HCT116 (cell line): Measurements from ENCODE around the gene DGKB. TPM values are rescaled to one million over a fixed set of nuclear protein-coding genes. Genes with fewer than 3 reads are reported as not detected.

Source experiments
- ATAC-seq: fragments of 200-7000 bp; cut with Tn5 transposase; 2 replicates; pipeline ENCODE4 v1.9.1; 2020; ENCODE audit warnings: mild to moderate bottlenecking, moderate library complexity
- BruUV-seq: library from RNA; stranded (reverse); fragments of 400-500 nt; replicated peaks from 2 replicates; lab custom pipeline; 2021; lab: Mats Ljungman, UMichigan
- CTCF ChIA-PET: fragments of 300-600 bp; sonication (Branson Sonifier 250); formaldehyde crosslinking; loops from one replicate; lab custom pipeline; 2021; ENCODE audit warnings: antibody characterized with exemption; lab: Charles Lee
- POLR2A ChIA-PET: fragments of 300-600, 350-600 bp; sonication (Branson Sonifier 250); formaldehyde crosslinking; loops from one replicate; lab custom pipeline; 2021; ENCODE audit warnings: antibody characterized with exemption; lab: Charles Lee
- RAD21 ChIA-PET, 2 experiments: fragments of 300-600 bp; sonication (Branson Sonifier 250); formaldehyde crosslinking; loops; one replicate each; lab custom pipeline; 2023; ENCODE audit warnings: low total read pairs in 2 of 2; ENCODE audit not compliant: uncharacterized antibody in 2 of 2, unreplicated experiment in 2 of 2, low non-redundant PET in 1 of 2; lab: Charles Lee
- DNase-seq: peaks from one replicate; pipeline ENCODE4 v3.0.0-alpha.2; 2010; ENCODE audit warnings: low read depth, low spot score
- H2AFZ ChIP-seq: fragments of 200-600 bp; shearing (Covaris generic), sonication (generic); 2 replicates; pipeline ENCODE4 v1.6.1; 2017; ENCODE audit warnings: low read depth, mixed run types, mixed read lengths, antibody characterized with exemption, low read length; ENCODE audit not compliant: poor library complexity, severe bottlenecking
- H3K27ac ChIP-seq: 2 replicates; pipeline ENCODE4 v1.5.1; 2012; ENCODE audit warnings: low read depth, low read length
- H3K27me3 ChIP-seq: fragments of 200-600 bp; sonication (generic); 2 replicates; pipeline ENCODE4 v1.6.1; 2016; ENCODE audit warnings: mixed run types, low read length, mixed read lengths; ENCODE audit not compliant: insufficient read depth
- H3K36me3 ChIP-seq, 2 experiments: fragments of 200-500 bp in 1 of 2; fragments of 200-600 bp in 1 of 2; sonication (Bioruptor generic) in 1 of 2; sonication (generic) in 1 of 2; 2 replicates each; pipeline versions ENCODE4 v1.5.1 to v1.6.1; 2014 to 2016; ENCODE audit warnings: low read length in 2 of 2, inconsistent platforms in 1 of 2, mixed read lengths in 1 of 2, mixed run types in 1 of 2; ENCODE audit not compliant: insufficient read depth in 2 of 2, control insufficient read depth in 1 of 2
- H3K4me1 ChIP-seq, 2 experiments: fragments of 200-600 bp in 1 of 2; sonication (generic) in 1 of 2; 2 replicates each; pipeline versions ENCODE4 v1.5.1 to v1.6.1; 2012 to 2017; ENCODE audit warnings: low read length in 2 of 2, inconsistent platforms in 1 of 2, mild to moderate bottlenecking in 1 of 2, mixed read lengths in 1 of 2, mixed run types in 1 of 2, moderate library complexity in 1 of 2; ENCODE audit not compliant: insufficient read depth in 2 of 2, control insufficient read depth in 1 of 2
- H3K4me2 ChIP-seq: fragments of 200-600 bp; sonication (generic); 2 replicates; pipeline ENCODE4 v1.6.1; 2017; ENCODE audit warnings: mixed run types, low read length, mixed read lengths
- H3K4me3 ChIP-seq, 2 experiments: fragments of 200-600 bp in 1 of 2; sonication (generic) in 1 of 2; replicated peaks in 1 of 2; 2 replicates each; pipeline ENCODE4 v1.5.1; 2011 to 2016; ENCODE audit warnings: low read length in 2 of 2, control low read depth in 1 of 2, low read depth in 1 of 2, mild to moderate bottlenecking in 1 of 2, mixed read lengths in 1 of 2, mixed run types in 1 of 2
- H3K79me2 ChIP-seq: fragments of 200-600 bp; sonication (generic); 2 replicates; pipeline ENCODE4 v1.6.1; 2017; ENCODE audit warnings: mild to moderate bottlenecking, mixed run types, low read length, moderate library complexity, mixed read lengths; ENCODE audit not compliant: insufficient read depth
- H3K9ac ChIP-seq: fragments of 200-600 bp; sonication (generic); 2 replicates; pipeline ENCODE4 v1.6.1; 2016; ENCODE audit warnings: low read length, mixed read lengths
- H3K9me2 ChIP-seq: fragments of 200-600 bp; sonication (generic), shearing (Covaris generic); 2 replicates; pipeline ENCODE4 v1.6.1; 2017; ENCODE audit warnings: mixed run types, mild to moderate bottlenecking, moderate library complexity; ENCODE audit not compliant: insufficient read depth
- H3K9me3 ChIP-seq, 2 experiments: fragments of 200-500 bp in 1 of 2; fragments of 200-600 bp in 1 of 2; sonication (Bioruptor generic) in 1 of 2; sonication (generic) in 1 of 2; 2 replicates each; pipeline ENCODE4 v1.6.1; 2014 to 2017; ENCODE audit warnings: low read length in 2 of 2, mixed read lengths in 2 of 2, inconsistent platforms in 1 of 2, low read depth in 1 of 2, mild to moderate bottlenecking in 1 of 2, mixed run types in 1 of 2, moderate library complexity in 1 of 2; ENCODE audit not compliant: control insufficient read depth in 1 of 2, insufficient read depth in 1 of 2
- H4K20me1 ChIP-seq: fragments of 200-600 bp; sonication (generic), shearing (Covaris generic); 2 replicates; pipeline ENCODE4 v1.6.1; 2017; ENCODE audit warnings: mixed run types, mild to moderate bottlenecking, moderate library complexity; ENCODE audit not compliant: insufficient read depth
- ATF3 ChIP-seq: IDR thresholded peaks from 2 replicates; pipeline ENCODE4 v1.6.1; 2012
- CBX3 ChIP-seq: IDR thresholded peaks from 2 replicates; pipeline ENCODE4 v1.6.1; 2012; ENCODE audit warnings: low read depth
- CTCF ChIP-seq, 3 experiments: fragments of 200-600 bp in 1 of 3; sonication (generic) in 1 of 3; IDR thresholded peaks in 2 of 3; conservative IDR thresholded peaks in 1 of 3; 2 replicates each; pipeline ENCODE4 v1.5.1; 2012 to 2017; ENCODE audit warnings: low read depth in 2 of 3, low read length in 2 of 3, antibody characterized with exemption in 1 of 3, borderline replicate concordance in 1 of 3, control low read depth in 1 of 3, mild to moderate bottlenecking in 1 of 3, mixed read lengths in 1 of 3, mixed run types in 1 of 3, moderate library complexity in 1 of 3; ENCODE audit not compliant: insufficient read depth in 1 of 3
- EGR1 ChIP-seq: IDR thresholded peaks from 2 replicates; pipeline ENCODE4 v1.6.1; 2012; ENCODE audit warnings: low read depth
- ELF1 ChIP-seq: IDR thresholded peaks from 2 replicates; pipeline ENCODE4 v1.6.1; 2012; ENCODE audit warnings: low read depth, borderline replicate concordance
- JUND ChIP-seq: IDR thresholded peaks from 2 replicates; pipeline ENCODE4 v1.6.1; 2012
- MAX ChIP-seq: IDR thresholded peaks from 2 replicates; pipeline ENCODE4 v1.6.1; 2012
- POLR2AphosphoS5 ChIP-seq: IDR thresholded peaks from 2 replicates; pipeline ENCODE4 v1.6.1; 2011; ENCODE audit warnings: mild to moderate bottlenecking, low read depth, low read length, moderate library complexity
- RAD21 ChIP-seq: IDR thresholded peaks from 2 replicates; pipeline ENCODE4 v1.6.1; 2012; ENCODE audit warnings: low read depth, mild to moderate bottlenecking
- REST ChIP-seq: IDR thresholded peaks from 2 replicates; pipeline ENCODE4 v1.6.1; 2012; ENCODE audit warnings: low read depth
- SP1 ChIP-seq: IDR thresholded peaks from 2 replicates; pipeline ENCODE4 v1.6.1; 2012; ENCODE audit warnings: low read depth
- SRF ChIP-seq: IDR thresholded peaks from 2 replicates; pipeline ENCODE4 v1.6.1; 2012; ENCODE audit warnings: low read depth
- TCF7L2 ChIP-seq: IDR thresholded peaks from 2 replicates; pipeline ENCODE4 v1.7.0; 2011; ENCODE audit warnings: borderline replicate concordance, inconsistent platforms; ENCODE audit not compliant: insufficient read depth, insufficient read length; ENCODE audit errors: extremely low read depth
- intact Hi-C: fragments of 100-400 bp; cut with micrococcal nuclease; formaldehyde crosslinking; loops from 2 replicates; pipeline ENCODE4 v1.10.0; 2022
- total RNA-seq: library from RNA; stranded (reverse); gene quantifications from one replicate; pipeline ENCODE4 v1.2.1, GENCODE V29; 2021; ENCODE audit not compliant: unreplicated experiment

DGKB gene
- total RNA-seq, 1 experiment from 2014 or later: 0.05 TPM

GRCh38 chr7:14769261-14769660 is 133.3 kb downstream of the DGKB start (continued):
- TF ChIP-seq REST (no peak), TCF7L2 (no peak), JUND (no peak), RAD21 (no peak), CBX3 (no peak), ATF3 (no peak)

- intact Hi-C loops: no loop called here
- H3K4me2 ChIP-seq: no peak overlapping the region
- no peaks in the 10 kb centered on the region for H3K9me3 ChIP-seq
- no peaks in the 10 kb centered on the region for H3K4me1 ChIP-seq
- no peaks in the 10 kb centered on the region for H3K27me3 ChIP-seq
- ChIA-PET RAD21 (no interaction called here), CTCF (no interaction called here), POLR2A (no interaction called here)
- no peak overlapping the region for H3K4me3 ChIP-seq
- no peak overlapping the region for H3K27ac ChIP-seq
- H3K9ac ChIP-seq: no peak overlapping the region
- no peak overlapping the region for H2AFZ ChIP-seq
- no TSS peak for BruUV-seq
- no peaks in the 10 kb centered on the region for H3K79me2 ChIP-seq
- no peaks in the 10 kb centered on the region for H3K36me3 ChIP-seq
- no peaks in the 10 kb centered on the region for H4K20me1 ChIP-seq
- no peaks in the 10 kb centered on the region for H3K9me2 ChIP-seq
- DNase-seq: no peak
- no peak for ATAC-seq
- no peak for TF ChIP-seq MAX
- no peak for TF ChIP-seq CTCF (IDR thresholded peaks at IDR 0.05 in 2 of 3, conservative IDR thresholded peaks at IDR 0.05 in 1 of 3; ENCODE audit: borderline replicate concordance in 1 of 3, insufficient read depth in 1 of 3, low read depth in 2 of 3, low read length in 2 of 3)
- no peak for TF ChIP-seq EGR1
- no peak for TF ChIP-seq CBX3
- TF ChIP-seq ELF1: no peak
- no peak for TF ChIP-seq REST
- TF ChIP-seq JUND: no peak
- TF ChIP-seq RAD21: no peak
- no peak for TF ChIP-seq SP1
- TF ChIP-seq ATF3: no peak
- TF ChIP-seq SRF: no peak
- no peak for TF ChIP-seq POLR2AphosphoS5
- no peak for TF ChIP-seq TCF7L2
These were observed 134.7 kb downstream of the DGKB start for GRCh38 chr7:14767716-14768425.
